OCI-LY1 (cell line): ENCODE measurements around the gene HS3ST4.

Experiments used
- EZH2 ChIP-seq: fragments of 200-600 bp; sonication (generic), shearing (Covaris generic); IDR thresholded peaks from 2 replicates; pipeline ENCODE4 v1.8.0; 2017; ENCODE audit warnings: borderline replicate concordance, mixed run types, mild to moderate bottlenecking, antibody characterized with exemption, low read length, moderate library complexity, mixed read lengths
- TF ChIP-seq, protein P1 (sequence below): fragments of 200-600 bp; sonication (generic), shearing (Covaris generic); IDR thresholded peaks from 2 replicates; pipeline ENCODE4 v1.5.1; 2017; ENCODE audit warnings: mild to moderate bottlenecking, antibody characterized with exemption, low read length, moderate library complexity, mixed read lengths

DNA sequence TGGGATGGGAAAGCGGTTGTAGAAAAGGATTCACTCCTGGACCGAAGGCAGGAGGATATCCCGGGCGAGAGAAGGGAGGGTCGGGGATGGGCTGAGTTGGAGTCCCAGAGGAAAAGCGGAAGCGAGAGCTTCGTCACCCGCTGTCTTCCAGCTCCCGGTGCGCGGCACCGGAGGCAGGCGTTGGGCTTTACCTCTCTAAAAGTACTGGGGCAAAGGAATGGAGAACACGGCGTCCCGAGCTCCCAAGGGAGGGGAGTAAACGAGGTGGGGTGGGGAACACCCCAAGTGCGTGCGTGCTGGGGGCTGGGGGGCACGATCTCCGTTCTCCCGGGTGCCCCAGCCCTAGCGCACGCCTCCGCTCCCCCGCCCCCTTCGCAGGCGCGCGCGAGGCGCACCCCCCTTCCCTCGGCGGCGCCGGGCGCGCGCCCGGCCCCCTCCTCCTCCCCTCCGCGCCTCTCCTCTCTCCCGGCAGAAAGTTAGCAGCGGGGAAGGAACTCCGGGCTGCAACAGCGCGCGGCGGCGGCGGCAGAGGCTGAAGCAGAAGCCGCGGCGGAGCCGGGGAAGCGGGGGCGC is at the start of gene HS3ST4:
- TF ChIP-seq, protein P1, sequence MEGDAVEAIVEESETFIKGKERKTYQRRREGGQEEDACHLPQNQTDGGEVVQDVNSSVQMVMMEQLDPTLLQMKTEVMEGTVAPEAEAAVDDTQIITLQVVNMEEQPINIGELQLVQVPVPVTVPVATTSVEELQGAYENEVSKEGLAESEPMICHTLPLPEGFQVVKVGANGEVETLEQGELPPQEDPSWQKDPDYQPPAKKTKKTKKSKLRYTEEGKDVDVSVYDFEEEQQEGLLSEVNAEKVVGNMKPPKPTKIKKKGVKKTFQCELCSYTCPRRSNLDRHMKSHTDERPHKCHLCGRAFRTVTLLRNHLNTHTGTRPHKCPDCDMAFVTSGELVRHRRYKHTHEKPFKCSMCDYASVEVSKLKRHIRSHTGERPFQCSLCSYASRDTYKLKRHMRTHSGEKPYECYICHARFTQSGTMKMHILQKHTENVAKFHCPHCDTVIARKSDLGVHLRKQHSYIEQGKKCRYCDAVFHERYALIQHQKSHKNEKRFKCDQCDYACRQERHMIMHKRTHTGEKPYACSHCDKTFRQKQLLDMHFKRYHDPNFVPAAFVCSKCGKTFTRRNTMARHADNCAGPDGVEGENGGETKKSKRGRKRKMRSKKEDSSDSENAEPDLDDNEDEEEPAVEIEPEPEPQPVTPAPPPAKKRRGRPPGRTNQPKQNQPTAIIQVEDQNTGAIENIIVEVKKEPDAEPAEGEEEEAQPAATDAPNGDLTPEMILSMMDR: no peak
- no peak for TF ChIP-seq EZH2
